ENCODE measurements around the gene CEP250. TPM values are rescaled to one million over a fixed set of nuclear protein-coding genes. Genes with fewer than 3 reads are reported as not detected.

Gene CEP250
- total RNA-seq, 1 experiment from 2014 or later = 52.5 TPM

GRCh38 chr20:35508493-35509218 is 53.3 kb downstream of the CEP250 start:
- Histone ChIP-seq H3F3A (ENCODE audit: low read length, unreplicated experiment) (no peaks in the 10 kb centered on the region), H3K27me3 (ENCODE audit: low read length) (no peaks in the 10 kb centered on the region), H3K4me1 (ENCODE audit: insufficient read depth, low read length) (peaks cover 17% of the 10 kb centered on the region; the same call in 1 of the 2 replicates), H3K4me2 (ENCODE audit: low read length) (no peak overlapping the region), H3K79me2 (ENCODE audit: low read length) (no peaks in the 10 kb centered on the region), H4K20me1 (ENCODE audit: low read length) (no peaks in the 10 kb centered on the region), H3K9me3 (ENCODE audit: low read length) (no peaks in the 10 kb centered on the region), H3K9me2 (replicated peaks; ENCODE audit: low read length) (no peaks in the 10 kb centered on the region), H3K27ac (ENCODE audit: low read length) (no peak overlapping the region), H2AFZ (ENCODE audit: low read length) (no peak overlapping the region), H3K4me3 (ENCODE audit: low read length) (no peak overlapping the region), H3K9ac (ENCODE audit: low read length) (no peak overlapping the region), H3K36me3 (ENCODE audit: low read depth, low read length) (peaks cover 26% of the 10 kb centered on the region; the same call in 1 of the 2 replicates)
- BruUV-seq (replicated peaks) = no TSS peak
- TF ChIP-seq CTCF (conservative IDR thresholded peaks at IDR 0.05; ENCODE audit: low read depth, low read length) (no peak), EZH2 (IDR thresholded peaks at IDR 0.05; ENCODE audit: low read length, unreplicated experiment) (no peak), EZH2phosphoT487 (IDR thresholded peaks at IDR 0.05; ENCODE audit: borderline replicate concordance, low read length) (no peak)
- ATAC-seq (no peak), DNase-seq (no peak)
- intact Hi-C loops (cut with micrococcal nuclease) = no loop called here
- POLR2A ChIA-PET (ENCODE audit: unreplicated experiment) = no interaction called here
- CTCF ChIA-PET = no interaction called here

GRCh38 chr20:35510951-35511735 is 55.7 kb downstream of the CEP250 start:
- TF ChIP-seq EZH2phosphoT487 (IDR thresholded peaks at IDR 0.05; ENCODE audit: borderline replicate concordance, low read length) = no peak
- no peak for TF ChIP-seq CTCF (conservative IDR thresholded peaks at IDR 0.05; ENCODE audit: low read depth, low read length)
- no peak for TF ChIP-seq EZH2 (IDR thresholded peaks at IDR 0.05; ENCODE audit: low read length, unreplicated experiment)
- H3K9me3 ChIP-seq (ENCODE audit: low read length) = no peaks in the 10 kb centered on the region
- ChIA-PET POLR2A (ENCODE audit: unreplicated experiment) (no interaction called here), CTCF (interaction anchor here (0.6 to 0.7 kb wide), 3 partner anchors 17 to 228 kb away, joined by 3 to 8 read pairs (median 3); no protein-coding TSS in a partner anchor)
- no peak overlapping the region for H3K9ac ChIP-seq (ENCODE audit: low read length)
- H3K4me3 ChIP-seq (ENCODE audit: low read length) = no peak overlapping the region
- intact Hi-C loops (cut with micrococcal nuclease) = loop anchor here (10.0 kb wide), 1 partner anchor 154 kb away; the partner anchor contains the start of genes CPNE1 and RBM12
- no peak overlapping the region for H3K4me2 ChIP-seq (ENCODE audit: low read length)
- H3K4me1 ChIP-seq (ENCODE audit: insufficient read depth, low read length) = peaks cover 25% of the 10 kb centered on the region
- H3K36me3 ChIP-seq (ENCODE audit: low read depth, low read length) = peaks cover 19% of the 10 kb centered on the region; the same call in 1 of the 2 replicates
- no TSS peak for BruUV-seq (replicated peaks)
- H4K20me1 ChIP-seq (ENCODE audit: low read length) = no peaks in the 10 kb centered on the region
- H3K27ac ChIP-seq (ENCODE audit: low read length) = no peak overlapping the region
- H3K79me2 ChIP-seq (ENCODE audit: low read length) = no peaks in the 10 kb centered on the region
- ATAC-seq (no peak), DNase-seq (no peak)
- no peak overlapping the region for H2AFZ ChIP-seq (ENCODE audit: low read length)
- no peaks in the 10 kb centered on the region for H3K9me2 ChIP-seq (replicated peaks; ENCODE audit: low read length)
- H3F3A ChIP-seq (ENCODE audit: low read length, unreplicated experiment) = no peaks in the 10 kb centered on the region
- H3K27me3 ChIP-seq (ENCODE audit: low read length) = no peaks in the 10 kb centered on the region
